DMS153 (cell line): ENCODE measurements around the gene TMEM63C.

ENCODE experiments used
- DNase-seq: peaks from one replicate; lab custom pipeline; 2025; lab: John Stamatoyannopoulos, UW

Gene TMEM63C

GRCh38 chr14:77197988-77198387 lies 16.4 kb downstream of the TMEM63C start:
- no peak for DNase-seq

GRCh38 chr14:77198561-77198960 lies 17.0 kb downstream of the TMEM63C start:
- DNase-seq, result no peak

GRCh38 chr14:77199590-77199989 lies 18.0 kb downstream of the TMEM63C start:
- DNase-seq, result no peak

- no peak for DNase-seq
These were observed 18.9 kb downstream of the TMEM63C start for GRCh38 chr14:77200406-77200985.

GRCh38 chr14:77201696-77202095 lies 20.1 kb downstream of the TMEM63C start:
- no peak for DNase-seq

GRCh38 chr14:77203611-77204458 lies 22.2 kb downstream of the TMEM63C start:
- peak; percentile 65 for DNase-seq

GRCh38 chr14:77204459-77204771 lies 22.8 kb downstream of the TMEM63C start:
- peak; percentile 97 for DNase-seq

- no peak for DNase-seq
These were observed 23.3 kb downstream of the TMEM63C start for GRCh38 chr14:77204907-77205306.

- DNase-seq, result no peak
These were observed 24.0 kb downstream of the TMEM63C start for GRCh38 chr14:77205566-77205965.

GRCh38 chr14:77206261-77206824 lies 24.7 kb downstream of the TMEM63C start:
- no peak for DNase-seq

GRCh38 chr14:77206877-77207389 lies 25.3 kb downstream of the TMEM63C start:
- DNase-seq, result no peak

- DNase-seq, result peak; percentile 69
These were observed 26.8 kb downstream of the TMEM63C start for GRCh38 chr14:77208291-77208978.

- no peak for DNase-seq
These were observed 27.4 kb downstream of the TMEM63C start for GRCh38 chr14:77208979-77209318.

GRCh38 chr14:77212097-77212870 lies 30.7 kb downstream of the TMEM63C start:
- DNase-seq, result no peak

- DNase-seq, result peak; percentile 47
These were observed 31.5 kb downstream of the TMEM63C start for GRCh38 chr14:77212943-77213678.

GRCh38 chr14:77213679-77214016 lies 32.0 kb downstream of the TMEM63C start:
- no peak for DNase-seq

GRCh38 chr14:77214216-77214615 lies 32.6 kb downstream of the TMEM63C start:
- no peak for DNase-seq

GRCh38 chr14:77217551-77217950 lies 36.0 kb downstream of the TMEM63C start:
- DNase-seq, result no peak

GRCh38 chr14:77219591-77219990 lies 38.0 kb downstream of the TMEM63C start:
- DNase-seq, result no peak

- no peak for DNase-seq
These were observed 38.8 kb downstream of the TMEM63C start for GRCh38 chr14:77220246-77221017.
